ENCODE data around the gene NMNAT3.

Gene NMNAT3

DNA sequence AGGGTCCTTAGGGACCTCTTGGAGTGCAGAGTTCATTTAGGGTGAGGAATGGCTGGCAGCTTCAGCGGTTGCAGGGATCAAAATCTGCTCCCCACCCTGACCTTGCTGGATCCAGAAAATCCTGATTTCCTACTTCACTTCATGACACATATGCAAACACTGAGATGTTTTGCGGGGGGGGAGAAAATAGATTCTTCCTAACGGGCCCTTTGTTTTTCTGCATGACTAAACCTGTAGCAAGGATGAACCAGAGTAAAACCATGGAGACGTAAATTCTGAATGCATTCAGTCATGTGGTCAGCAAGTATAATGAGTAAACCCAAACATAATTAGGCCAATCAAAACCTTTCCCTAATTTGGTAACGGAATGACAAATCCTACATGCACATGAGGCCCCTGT, 118.2 kb downstream of the NMNAT3 start:
- H3K27ac Mint-ChIP-seq, result no peak overlapping the region
- DNase-seq (ENCODE audit: low spot score in 2 of 2), result no peak

DNA sequence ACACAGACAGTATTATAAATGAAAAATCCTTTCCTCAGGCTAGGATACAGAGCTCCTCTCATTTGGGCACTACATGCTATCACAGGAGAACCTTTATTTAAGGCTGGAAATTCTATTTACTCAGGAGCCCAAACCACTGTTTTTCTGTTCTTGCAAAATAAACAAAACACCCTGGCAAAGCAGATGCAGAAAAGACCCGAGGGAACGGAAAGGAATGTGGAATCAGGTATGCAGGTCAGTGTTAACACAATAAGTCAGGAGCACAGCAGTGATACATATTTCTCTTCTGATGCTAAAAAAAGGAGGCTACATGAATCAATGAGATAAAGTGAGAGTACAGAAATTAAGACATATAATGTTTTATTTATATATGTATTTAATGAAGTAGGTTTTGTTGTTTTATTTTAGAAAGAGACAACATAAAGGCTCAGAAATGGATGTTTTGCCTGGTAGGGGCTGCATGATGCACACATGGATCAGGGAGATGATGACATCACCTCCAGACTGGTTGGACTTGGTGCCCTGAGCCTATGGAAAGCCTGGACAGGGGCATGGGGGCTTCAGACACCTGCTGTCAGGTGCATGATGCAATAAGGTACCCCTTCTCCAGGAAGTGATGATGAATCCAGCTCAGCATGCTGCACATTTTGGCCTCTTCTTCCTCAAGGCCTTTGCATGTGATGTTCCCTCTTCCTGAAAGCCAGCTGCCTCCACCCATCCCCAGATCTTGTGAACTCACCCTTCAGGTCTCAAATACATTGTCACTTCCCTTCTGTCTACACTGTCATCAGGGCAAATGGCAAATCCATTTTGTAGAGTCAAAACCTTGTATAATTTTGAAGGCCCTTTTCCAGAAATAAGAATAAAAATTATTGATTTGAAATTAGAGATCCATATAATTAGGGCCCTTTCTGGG, 119.2 kb downstream of the NMNAT3 start:
- Mint-ChIP-seq H3K4me1 (no peaks in the 10 kb centered on the region), H3K36me3 (no peaks in the 10 kb centered on the region), H3K27ac (no peak overlapping the region), H3K9me3 (no peaks in the 10 kb centered on the region), H3K4me3 (no peak overlapping the region)
- ATAC-seq (no peak), DNase-seq (ENCODE audit: low spot score in 2 of 2) (no peak)

More for the DNA sequence above, 118.2 kb downstream of the NMNAT3 start:
- no peak overlapping the region for H3K4me3 Mint-ChIP-seq
- H3K9me3 Mint-ChIP-seq, result no peaks in the 10 kb centered on the region
- ATAC-seq, result no peak
- H3K4me1 Mint-ChIP-seq, result no peaks in the 10 kb centered on the region
- no peaks in the 10 kb centered on the region for H3K36me3 Mint-ChIP-seq

DNA sequence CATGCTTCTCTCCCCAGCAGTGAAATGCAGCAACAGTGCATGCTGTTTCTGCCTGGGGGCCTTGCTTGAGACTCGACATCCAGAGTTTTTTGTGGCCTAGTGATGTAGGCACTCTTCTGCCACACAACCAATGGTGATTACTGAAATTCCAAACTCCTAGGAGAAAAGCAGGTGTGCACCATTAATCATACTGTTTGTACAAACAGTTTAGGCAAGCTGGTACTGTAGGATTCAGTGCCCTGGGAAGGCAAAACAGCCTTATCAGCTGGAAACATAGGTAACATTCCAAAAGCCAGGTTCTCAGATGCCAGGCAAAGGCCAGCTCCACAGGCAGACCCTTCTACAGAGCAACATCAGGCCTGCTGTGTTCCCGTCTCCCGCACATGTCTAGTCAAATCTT, 120.7 kb downstream of the NMNAT3 start:
- H3K9me3 Mint-ChIP-seq, result no peaks in the 10 kb centered on the region
- H3K4me1 Mint-ChIP-seq, result no peaks in the 10 kb centered on the region
- no peak overlapping the region for H3K27ac Mint-ChIP-seq
- H3K36me3 Mint-ChIP-seq, result no peaks in the 10 kb centered on the region
- no peak overlapping the region for H3K4me3 Mint-ChIP-seq
- DNase-seq (ENCODE audit: low spot score in 2 of 2), result no peak
- no peak for ATAC-seq

DNA sequence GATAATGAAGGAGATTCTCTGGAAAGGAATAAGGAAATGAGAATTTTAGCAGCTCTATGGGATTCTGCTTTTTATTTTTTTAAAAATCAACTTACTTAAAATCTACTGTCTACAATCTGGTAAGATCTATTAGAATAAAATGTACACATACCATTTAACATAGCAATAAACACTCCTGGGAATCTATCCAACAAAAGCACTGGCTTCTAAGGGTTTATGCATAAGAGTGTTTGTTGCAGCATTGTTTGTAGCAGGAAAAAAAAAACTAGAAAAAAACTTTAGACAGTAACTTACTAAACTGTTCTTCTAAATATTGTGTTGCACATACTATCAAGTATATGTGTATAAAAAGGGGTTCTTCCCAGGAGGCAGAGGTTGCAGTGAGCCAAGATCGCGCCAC, 122.5 kb downstream of the NMNAT3 start:
- no peak for ATAC-seq
- H3K9me3 Mint-ChIP-seq, result no peaks in the 10 kb centered on the region
- H3K4me3 Mint-ChIP-seq, result no peak overlapping the region
- H3K27ac Mint-ChIP-seq, result no peak overlapping the region
- no peaks in the 10 kb centered on the region for H3K4me1 Mint-ChIP-seq
- no peaks in the 10 kb centered on the region for H3K36me3 Mint-ChIP-seq
- no peak for DNase-seq (ENCODE audit: low spot score in 2 of 2)

DNA sequence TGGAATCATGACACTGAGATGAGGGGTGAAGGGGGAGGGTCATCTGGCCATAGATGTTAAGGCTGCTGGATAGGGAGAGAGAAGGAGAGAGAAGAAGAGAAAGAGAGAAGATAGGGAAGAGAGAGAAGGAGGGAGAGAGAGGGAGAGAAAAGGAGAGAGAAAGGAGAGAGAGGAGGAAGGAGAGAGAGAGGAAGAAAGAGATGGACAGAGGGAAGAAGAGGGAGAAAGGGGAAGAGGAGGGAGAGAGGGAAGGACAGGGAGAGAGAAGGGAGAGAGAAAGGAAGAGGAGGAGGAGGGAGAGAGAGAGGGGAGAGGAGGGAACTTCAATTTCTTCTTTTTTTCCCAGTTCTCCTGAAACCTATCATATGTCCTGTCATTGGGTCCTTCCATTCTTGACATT, 123.1 kb downstream of the NMNAT3 start:
- no peak for ATAC-seq
- no peaks in the 10 kb centered on the region for H3K9me3 Mint-ChIP-seq
- no peak for DNase-seq (ENCODE audit: low spot score in 2 of 2)
- no peak overlapping the region for H3K27ac Mint-ChIP-seq
- no peaks in the 10 kb centered on the region for H3K36me3 Mint-ChIP-seq
- no peak overlapping the region for H3K4me3 Mint-ChIP-seq
- H3K4me1 Mint-ChIP-seq, result no peaks in the 10 kb centered on the region

DNA sequence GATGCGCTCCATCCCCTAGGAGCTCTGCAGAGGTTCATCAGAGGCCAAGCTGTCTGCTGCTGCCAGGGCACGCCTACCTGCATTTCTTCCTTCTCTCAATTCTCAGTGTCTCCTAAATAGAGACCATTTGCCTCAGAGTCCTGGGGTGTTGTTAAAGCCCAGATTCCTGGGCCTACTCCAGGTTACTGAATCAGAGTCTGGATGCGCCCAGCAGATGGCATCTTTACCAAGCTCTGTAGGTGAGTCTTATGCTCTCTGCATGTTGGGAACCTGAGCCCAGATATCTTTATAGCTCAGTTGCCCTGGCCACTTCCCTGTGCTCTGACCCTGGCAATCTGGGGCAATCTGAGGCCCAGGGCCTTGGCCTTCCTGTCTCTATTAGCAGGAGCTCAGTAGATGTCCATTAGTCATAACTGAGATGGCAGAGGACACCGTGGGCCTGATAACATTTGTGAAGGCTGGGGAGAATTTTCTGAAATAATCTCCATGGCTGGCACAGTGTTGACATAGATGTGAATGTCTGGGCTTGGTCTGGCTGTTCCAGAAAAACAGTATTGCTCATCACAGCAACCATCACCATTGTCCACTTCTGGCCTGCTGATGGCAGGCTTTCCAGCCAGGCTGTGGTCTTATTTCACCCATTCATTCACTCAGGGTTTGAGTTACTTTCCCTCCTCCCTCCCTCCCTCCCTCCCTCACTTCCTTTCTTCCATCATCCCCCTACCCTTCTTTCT, 125.0 kb downstream of the NMNAT3 start:
- Mint-ChIP-seq H3K27ac (no peak overlapping the region), H3K36me3 (no peaks in the 10 kb centered on the region), H3K4me1 (no peaks in the 10 kb centered on the region), H3K4me3 (no peak overlapping the region), H3K9me3 (no peaks in the 10 kb centered on the region)
- ATAC-seq (no peak), DNase-seq (ENCODE audit: low spot score in 2 of 2) (no peak)

DNA sequence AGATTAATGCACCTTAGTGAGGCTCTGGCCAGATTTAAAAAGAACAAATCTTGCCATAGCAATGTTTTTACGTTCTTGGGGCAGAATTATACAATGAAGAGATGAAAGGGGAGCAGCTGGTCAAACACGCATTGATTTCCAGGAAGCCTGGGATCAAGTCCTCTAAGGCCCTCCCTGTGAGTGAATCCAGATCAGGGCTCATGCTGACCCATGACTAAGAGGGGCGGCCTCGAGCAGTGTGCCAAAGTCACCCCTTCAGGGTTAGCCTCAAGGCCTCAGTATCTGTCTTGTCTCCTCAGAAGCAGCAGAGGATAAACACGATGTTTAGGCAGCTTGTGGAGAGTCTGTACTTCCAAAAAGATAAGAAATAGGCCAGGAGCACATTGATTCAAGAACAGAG, 129.0 kb downstream of the NMNAT3 start:
- Mint-ChIP-seq H3K4me3 (no peak overlapping the region), H3K36me3 (no peaks in the 10 kb centered on the region), H3K9me3 (no peaks in the 10 kb centered on the region), H3K4me1 (no peaks in the 10 kb centered on the region), H3K27ac (no peak overlapping the region)
- ATAC-seq, result no peak
- DNase-seq (ENCODE audit: low spot score in 2 of 2), result no peak

DNA sequence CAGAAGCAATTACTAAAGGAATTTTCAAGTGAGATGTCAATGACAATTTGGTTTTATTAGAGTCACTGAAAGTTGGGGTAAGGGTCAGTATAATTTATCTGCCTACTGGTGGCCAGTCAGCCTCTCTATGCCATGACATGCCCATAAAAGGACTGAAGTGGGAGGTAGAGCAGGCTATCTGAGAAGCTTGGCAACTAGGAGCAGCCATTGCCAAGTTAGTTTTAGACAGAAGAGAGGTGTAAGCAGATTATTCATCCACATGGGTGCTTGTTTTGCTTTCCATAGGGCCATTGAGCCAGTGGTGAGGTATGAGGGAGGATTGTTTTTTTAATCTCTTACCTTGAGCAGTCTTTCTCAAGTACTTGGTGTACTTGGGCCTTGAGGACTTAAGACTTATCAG, 130.1 kb downstream of the NMNAT3 start:
- H3K9me3 Mint-ChIP-seq, result no peaks in the 10 kb centered on the region
- DNase-seq (ENCODE audit: low spot score in 2 of 2) (no peak), ATAC-seq (no peak)
- no peaks in the 10 kb centered on the region for H3K36me3 Mint-ChIP-seq
- no peaks in the 10 kb centered on the region for H3K4me1 Mint-ChIP-seq
- H3K27ac Mint-ChIP-seq, result no peak overlapping the region
- H3K4me3 Mint-ChIP-seq, result no peak overlapping the region

DNA sequence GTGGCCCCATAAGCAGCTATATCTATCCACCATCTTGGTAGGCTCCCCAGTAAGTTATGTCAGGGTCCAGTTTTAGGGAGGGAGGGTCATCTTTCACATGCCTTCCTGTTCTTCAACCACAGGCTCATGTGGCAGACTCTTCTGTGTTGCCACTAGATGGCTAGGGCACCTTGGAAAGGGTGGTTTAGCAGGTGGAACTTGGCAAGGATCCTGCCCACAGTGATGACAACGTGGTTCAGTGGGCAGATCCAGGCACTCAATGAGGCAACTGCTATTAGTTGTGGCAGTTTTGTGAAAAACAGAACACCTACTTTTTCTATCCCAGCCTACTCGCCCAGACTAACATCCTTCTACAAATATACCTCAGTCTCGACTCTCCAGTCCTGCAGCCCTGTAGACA, 131.0 kb downstream of the NMNAT3 start:
- no peak overlapping the region for H3K4me3 Mint-ChIP-seq
- DNase-seq (ENCODE audit: low spot score in 2 of 2), result no peak
- no peak for ATAC-seq
- no peaks in the 10 kb centered on the region for H3K4me1 Mint-ChIP-seq
- H3K27ac Mint-ChIP-seq, result no peak overlapping the region
- H3K9me3 Mint-ChIP-seq, result no peaks in the 10 kb centered on the region
- no peaks in the 10 kb centered on the region for H3K36me3 Mint-ChIP-seq

DNA sequence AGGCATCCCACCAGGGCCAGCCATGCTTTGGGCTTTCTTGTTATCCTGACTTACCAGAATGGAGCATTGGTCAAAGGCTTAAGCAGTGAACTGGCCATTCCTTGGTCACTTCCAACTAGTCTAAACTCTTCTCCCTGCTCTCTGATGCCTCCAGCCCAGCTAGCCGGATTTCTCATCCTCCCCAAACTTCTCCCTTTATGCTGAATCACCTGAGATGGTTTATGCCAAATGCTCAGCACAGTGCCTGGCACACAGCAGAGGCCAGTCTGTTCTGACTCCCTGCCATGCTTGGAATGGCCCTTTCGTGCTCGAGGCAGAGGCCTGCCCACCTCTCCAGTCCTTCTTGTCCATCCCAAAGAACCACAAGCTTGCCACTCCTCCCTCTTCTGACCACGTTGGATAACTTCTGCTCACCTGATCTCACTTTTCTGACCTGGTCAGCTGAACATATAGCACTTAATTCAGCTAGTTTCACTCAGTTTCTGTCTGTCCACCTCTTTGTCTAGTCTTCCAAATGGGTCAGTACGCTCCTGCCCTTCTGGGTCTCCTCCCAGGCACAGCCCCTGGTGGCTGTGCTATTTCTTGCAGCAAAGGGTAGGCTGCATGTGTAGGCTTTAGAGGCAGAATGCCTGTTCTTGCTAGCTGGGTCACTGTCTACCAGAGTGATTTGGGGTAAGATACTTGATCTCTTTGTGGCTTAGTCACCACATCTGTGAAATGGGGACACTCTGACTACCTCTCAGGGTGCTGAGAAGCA, 136.1 kb downstream of the NMNAT3 start:
- H3K36me3 Mint-ChIP-seq, result no peaks in the 10 kb centered on the region
- H3K4me1 Mint-ChIP-seq, result peaks cover 6% of the 10 kb centered on the region
- no peak for ATAC-seq
- no peaks in the 10 kb centered on the region for H3K9me3 Mint-ChIP-seq
- DNase-seq (ENCODE audit: low spot score in 2 of 2), result no peak
- no peak overlapping the region for H3K4me3 Mint-ChIP-seq
- no peak overlapping the region for H3K27ac Mint-ChIP-seq

DNA sequence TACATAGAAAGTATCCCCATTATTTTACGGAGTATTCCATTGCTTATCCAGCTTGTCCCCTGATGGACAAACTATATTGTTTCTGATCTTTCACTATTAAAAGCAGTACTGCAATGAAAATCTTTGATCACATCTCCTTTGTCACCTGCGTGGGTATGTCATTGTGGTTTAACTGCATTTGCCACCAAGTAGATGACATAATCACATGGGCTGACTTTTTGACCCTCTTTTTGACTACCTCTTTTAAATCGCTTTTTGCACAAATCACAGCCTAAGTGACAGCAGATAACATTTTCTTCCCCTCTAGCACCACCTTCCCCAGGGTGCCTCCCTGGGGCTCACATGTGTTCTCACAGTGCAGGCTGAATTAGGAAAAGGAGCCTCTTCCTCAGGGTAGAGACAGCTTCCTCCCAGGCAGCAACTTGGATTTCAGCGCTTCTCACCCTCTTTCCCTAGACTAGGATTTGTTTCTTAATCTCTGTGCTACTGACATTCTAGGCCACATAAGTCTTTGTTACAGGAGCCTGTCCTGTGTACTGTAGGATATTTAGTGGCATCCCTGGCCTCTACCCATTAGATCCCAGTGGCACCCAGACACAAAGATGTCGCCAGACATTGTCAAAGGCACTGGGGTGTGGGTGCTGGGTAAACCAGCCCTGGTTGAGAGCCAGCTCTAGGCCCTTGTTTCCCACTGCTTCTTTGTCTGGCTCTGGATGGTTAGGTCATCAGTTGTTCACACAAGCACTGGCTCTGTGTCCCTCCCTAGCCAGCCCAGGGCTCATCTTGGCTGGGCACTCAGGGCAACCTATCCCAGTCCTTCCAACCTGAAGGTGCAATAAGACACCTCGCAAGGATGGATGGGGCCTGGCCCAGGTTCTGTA, 136.9 kb downstream of the NMNAT3 start:
- Mint-ChIP-seq H3K27ac (no peak overlapping the region), H3K36me3 (no peaks in the 10 kb centered on the region), H3K4me1 (peaks cover 6% of the 10 kb centered on the region), H3K9me3 (no peaks in the 10 kb centered on the region), H3K4me3 (no peak overlapping the region)
- no peak for ATAC-seq
- DNase-seq (ENCODE audit: low spot score in 2 of 2), result no peak

DNA sequence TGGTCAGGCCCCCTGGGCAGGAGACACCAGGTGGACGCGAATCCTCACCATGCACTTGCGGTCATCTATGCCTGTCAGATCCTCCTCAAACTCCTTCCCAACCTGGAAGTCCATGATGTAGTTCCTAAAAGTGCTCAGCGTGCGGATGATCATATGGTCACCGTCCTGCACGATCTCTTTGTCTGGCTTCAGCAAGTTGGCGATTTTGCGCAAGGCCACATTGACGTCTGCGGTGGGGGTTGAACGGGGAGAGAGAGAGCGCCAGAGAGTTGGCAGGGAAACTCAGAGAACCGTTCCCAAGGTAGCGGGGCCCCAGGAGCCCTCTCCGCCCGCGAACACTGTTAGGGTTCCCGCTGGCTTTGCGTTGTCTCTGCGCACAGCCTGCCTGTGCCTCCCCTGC, 139.0 kb downstream of the NMNAT3 start:
- no peak overlapping the region for H3K27ac Mint-ChIP-seq
- peaks cover 6% of the 10 kb centered on the region for H3K4me1 Mint-ChIP-seq
- no peak for DNase-seq (ENCODE audit: low spot score in 2 of 2)
- H3K4me3 Mint-ChIP-seq, result no peak overlapping the region
- H3K9me3 Mint-ChIP-seq, result no peaks in the 10 kb centered on the region
- ATAC-seq, result no peak
- H3K36me3 Mint-ChIP-seq, result no peaks in the 10 kb centered on the region

DNA sequence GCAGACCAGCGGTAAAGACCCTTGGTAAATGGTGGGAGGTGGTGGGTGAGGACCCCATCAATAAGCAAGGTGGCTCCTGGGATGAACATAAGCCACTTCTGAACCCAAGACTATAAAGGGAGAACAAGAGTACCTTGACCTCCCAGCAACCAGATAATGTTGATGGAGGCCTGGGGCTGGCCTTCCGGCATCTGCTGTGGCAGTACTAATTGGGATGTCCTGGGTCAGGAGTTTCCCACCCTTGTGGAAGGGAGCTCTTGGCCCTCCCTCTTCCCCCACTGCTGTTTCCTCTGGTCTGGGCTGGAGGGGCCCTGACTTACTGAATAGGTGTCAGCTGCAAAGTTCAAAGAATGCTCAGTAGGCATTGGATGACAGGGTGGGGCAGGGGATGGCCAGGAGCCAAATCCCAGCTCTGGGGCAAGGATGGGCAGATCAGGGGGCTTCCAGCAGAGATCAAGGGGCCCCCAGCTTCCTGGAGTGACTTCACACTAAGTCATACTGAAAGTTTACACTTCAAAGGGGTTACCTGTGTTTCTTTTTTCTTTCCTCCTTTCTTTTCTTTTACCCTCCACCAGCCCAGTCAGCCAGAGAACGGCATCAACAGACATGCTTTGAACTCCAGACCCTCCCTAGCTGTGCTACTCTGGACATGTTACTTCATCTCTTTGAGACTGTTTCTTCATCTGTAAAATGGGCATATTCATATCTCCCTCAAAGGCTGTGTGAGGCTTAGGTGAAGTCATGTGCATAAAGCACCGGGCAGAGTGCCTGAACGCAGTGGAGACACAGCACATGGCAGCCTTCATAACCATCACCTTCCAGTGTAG, 139.8 kb downstream of the NMNAT3 start:
- Mint-ChIP-seq H3K9me3 (no peaks in the 10 kb centered on the region), H3K36me3 (no peaks in the 10 kb centered on the region), H3K4me1 (peaks cover 6% of the 10 kb centered on the region), H3K4me3 (no peak overlapping the region), H3K27ac (no peak overlapping the region)
- DNase-seq (ENCODE audit: low spot score in 2 of 2) (no peak), ATAC-seq (no peak)

DNA sequence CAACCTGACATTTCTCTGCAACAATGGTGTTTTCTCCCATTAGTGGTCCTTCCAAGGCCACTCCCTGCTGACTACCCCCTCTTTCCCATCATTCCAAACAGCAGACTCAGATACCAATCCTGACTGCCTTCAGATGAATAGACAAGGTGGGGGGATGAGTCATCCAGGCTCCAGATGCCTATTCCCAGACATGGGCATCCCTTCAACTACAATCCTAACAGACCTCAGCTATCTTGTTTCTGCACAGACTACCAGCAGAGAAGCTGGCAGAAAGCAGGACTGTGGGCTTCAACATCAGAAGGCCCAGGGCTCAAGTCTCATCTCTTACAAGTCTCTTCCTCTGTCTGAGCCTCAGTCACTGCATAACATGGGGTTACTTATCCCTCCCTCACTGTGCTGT, 140.4 kb downstream of the NMNAT3 start:
- no peak overlapping the region for H3K4me3 Mint-ChIP-seq
- H3K27ac Mint-ChIP-seq, result no peak overlapping the region
- no peak for DNase-seq (ENCODE audit: low spot score in 2 of 2)

More for the DNA sequence above, 140.4 kb downstream of the NMNAT3 start:
- no peak for ATAC-seq
- Mint-ChIP-seq H3K36me3 (no peaks in the 10 kb centered on the region), H3K4me1 (peaks cover 6% of the 10 kb centered on the region), H3K9me3 (no peaks in the 10 kb centered on the region)
